ENCODE results near the gene IFT43.

DNA sequence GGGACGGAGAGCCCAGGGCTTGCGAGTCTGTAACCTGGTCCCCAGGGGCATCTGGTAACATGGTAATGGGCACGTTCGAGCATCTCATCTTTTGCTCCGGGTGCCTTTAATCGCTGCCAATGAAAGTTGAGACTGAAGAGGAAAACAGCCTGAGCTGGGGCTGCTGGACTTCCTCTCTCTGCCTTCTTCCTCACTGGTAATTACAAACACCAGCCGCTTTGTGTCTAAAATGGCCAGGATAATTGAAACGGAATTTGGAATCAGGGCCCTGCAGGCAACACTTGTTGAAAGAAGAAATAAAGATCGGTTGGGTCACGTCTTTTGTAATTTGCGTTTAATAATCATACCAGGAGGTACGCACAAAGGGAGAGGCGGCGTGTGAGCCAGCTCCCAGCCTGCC, 114.7 kb downstream of the IFT43 start:
- no peak for TF ChIP-seq RFX5 (IDR thresholded peaks at IDR 0.05; ENCODE audit: low read depth, low read length)
- no peak for TF ChIP-seq SOX6 (IDR thresholded peaks at IDR 0.05)
- TF ChIP-seq, protein P1, sequence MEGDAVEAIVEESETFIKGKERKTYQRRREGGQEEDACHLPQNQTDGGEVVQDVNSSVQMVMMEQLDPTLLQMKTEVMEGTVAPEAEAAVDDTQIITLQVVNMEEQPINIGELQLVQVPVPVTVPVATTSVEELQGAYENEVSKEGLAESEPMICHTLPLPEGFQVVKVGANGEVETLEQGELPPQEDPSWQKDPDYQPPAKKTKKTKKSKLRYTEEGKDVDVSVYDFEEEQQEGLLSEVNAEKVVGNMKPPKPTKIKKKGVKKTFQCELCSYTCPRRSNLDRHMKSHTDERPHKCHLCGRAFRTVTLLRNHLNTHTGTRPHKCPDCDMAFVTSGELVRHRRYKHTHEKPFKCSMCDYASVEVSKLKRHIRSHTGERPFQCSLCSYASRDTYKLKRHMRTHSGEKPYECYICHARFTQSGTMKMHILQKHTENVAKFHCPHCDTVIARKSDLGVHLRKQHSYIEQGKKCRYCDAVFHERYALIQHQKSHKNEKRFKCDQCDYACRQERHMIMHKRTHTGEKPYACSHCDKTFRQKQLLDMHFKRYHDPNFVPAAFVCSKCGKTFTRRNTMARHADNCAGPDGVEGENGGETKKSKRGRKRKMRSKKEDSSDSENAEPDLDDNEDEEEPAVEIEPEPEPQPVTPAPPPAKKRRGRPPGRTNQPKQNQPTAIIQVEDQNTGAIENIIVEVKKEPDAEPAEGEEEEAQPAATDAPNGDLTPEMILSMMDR (IDR thresholded peaks at IDR 0.05 in 2 of 3, conservative IDR thresholded peaks at IDR 0.05 in 1 of 3; ENCODE audit: insufficient read depth in 2 of 3, low read depth in 1 of 3, low read length in 3 of 3): no peak
- TF ChIP-seq TCF7L2 (IDR thresholded peaks at IDR 0.05; ENCODE audit: low read depth, low read length): no peak
- TF ChIP-seq, protein P2, sequence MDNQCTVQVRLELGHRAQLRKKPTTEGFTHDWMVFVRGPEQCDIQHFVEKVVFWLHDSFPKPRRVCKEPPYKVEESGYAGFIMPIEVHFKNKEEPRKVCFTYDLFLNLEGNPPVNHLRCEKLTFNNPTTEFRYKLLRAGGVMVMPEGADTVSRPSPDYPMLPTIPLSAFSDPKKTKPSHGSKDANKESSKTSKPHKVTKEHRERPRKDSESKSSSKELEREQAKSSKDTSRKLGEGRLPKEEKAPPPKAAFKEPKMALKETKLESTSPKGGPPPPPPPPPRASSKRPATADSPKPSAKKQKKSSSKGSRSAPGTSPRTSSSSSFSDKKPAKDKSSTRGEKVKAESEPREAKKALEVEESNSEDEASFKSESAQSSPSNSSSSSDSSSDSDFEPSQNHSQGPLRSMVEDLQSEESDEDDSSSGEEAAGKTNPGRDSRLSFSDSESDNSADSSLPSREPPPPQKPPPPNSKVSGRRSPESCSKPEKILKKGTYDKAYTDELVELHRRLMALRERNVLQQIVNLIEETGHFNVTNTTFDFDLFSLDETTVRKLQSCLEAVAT (IDR thresholded peaks at IDR 0.05): no peak
- TF ChIP-seq TBP (optimal IDR thresholded peaks at IDR 0.05; ENCODE audit: low read depth, low read length): no peak
- TF ChIP-seq, protein P3, sequence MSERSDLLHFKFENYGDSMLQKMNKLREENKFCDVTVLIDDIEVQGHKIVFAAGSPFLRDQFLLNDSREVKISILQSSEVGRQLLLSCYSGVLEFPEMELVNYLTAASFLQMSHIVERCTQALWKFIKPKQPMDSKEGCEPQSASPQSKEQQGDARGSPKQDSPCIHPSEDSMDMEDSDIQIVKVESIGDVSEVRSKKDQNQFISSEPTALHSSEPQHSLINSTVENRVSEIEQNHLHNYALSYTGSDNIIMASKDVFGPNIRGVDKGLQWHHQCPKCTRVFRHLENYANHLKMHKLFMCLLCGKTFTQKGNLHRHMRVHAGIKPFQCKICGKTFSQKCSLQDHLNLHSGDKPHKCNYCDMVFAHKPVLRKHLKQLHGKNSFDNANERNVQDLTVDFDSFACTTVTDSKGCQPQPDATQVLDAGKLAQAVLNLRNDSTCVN (CRISPR knock-in tag; IDR thresholded peaks at IDR 0.05): no peak
- no peak for TF ChIP-seq EP300 (IDR thresholded peaks at IDR 0.05; ENCODE audit: low read length)
- TF ChIP-seq FOXM1 (IDR thresholded peaks at IDR 0.05; ENCODE audit: low read depth): no peak
- TF ChIP-seq FOXM1 (CRISPR knock-in tag; IDR thresholded peaks at IDR 0.05; ENCODE audit: low read depth): no peak
- no peak for TF ChIP-seq DACH1 (IDR thresholded peaks at IDR 0.05; ENCODE audit: partially characterized antibody)
- TF ChIP-seq HNRNPK (IDR thresholded peaks at IDR 0.05; ENCODE audit: low read depth, low read length, poor library complexity, severe bottlenecking): no peak
- TF ChIP-seq, protein P4, sequence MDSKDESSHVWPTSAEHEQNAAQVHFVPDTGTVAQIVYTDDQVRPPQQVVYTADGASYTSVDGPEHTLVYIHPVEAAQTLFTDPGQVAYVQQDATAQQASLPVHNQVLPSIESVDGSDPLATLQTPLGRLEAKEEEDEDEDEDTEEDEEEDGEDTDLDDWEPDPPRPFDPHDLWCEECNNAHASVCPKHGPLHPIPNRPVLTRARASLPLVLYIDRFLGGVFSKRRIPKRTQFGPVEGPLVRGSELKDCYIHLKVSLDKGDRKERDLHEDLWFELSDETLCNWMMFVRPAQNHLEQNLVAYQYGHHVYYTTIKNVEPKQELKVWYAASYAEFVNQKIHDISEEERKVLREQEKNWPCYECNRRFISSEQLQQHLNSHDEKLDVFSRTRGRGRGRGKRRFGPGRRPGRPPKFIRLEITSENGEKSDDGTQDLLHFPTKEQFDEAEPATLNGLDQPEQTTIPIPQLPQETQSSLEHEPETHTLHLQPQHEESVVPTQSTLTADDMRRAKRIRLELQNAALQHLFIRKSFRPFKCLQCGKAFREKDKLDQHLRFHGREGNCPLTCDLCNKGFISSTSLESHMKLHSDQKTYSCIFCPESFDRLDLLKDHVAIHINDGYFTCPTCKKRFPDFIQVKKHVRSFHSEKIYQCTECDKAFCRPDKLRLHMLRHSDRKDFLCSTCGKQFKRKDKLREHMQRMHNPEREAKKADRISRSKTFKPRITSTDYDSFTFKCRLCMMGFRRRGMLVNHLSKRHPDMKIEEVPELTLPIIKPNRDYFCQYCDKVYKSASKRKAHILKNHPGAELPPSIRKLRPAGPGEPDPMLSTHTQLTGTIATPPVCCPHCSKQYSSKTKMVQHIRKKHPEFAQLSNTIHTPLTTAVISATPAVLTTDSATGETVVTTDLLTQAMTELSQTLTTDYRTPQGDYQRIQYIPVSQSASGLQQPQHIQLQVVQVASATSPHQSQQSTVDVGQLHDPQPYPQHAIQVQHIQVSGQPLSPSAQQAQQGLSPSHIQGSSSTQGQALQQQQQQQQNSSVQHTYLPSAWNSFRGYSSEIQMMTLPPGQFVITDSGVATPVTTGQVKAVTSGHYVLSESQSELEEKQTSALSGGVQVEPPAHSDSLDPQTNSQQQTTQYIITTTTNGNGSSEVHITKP (IDR thresholded peaks at IDR 0.05; ENCODE audit: partially characterized antibody): no peak

All from K562 (cell line).